PC-9 (cell line): ENCODE data around the gene CBX4.

Experiments
- EZH2 ChIP-seq: fragments of 200-600 bp; sonication (generic); IDR thresholded peaks from 2 replicates; pipeline ENCODE4 v1.8.0; 2017; ENCODE audit warnings: antibody characterized with exemption, low read depth
- TF ChIP-seq, protein P1 (sequence below): fragments of 200-600 bp; sonication (generic); conservative IDR thresholded peaks from 2 replicates; pipeline ENCODE4 v1.6.1; 2017; ENCODE audit warnings: mixed run types, antibody characterized with exemption, mild to moderate bottlenecking, moderate library complexity

DNA sequence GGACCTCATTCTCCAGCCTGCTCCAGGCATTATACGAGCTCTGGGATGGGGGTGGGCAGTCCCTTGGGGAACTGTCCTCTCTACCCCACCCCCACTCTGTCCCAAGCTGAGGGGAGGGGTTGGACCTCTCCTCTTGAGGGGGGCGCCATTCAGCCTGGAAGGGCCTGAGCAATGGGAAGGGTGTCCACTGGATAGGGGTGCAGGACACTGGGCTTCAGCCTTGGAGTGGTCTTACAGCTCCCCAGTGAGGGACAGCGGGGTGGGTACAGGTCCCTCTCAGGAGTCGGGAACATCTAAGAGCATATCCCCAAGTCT, 32.8 kb downstream of the CBX4 start:
- TF ChIP-seq, protein P1, sequence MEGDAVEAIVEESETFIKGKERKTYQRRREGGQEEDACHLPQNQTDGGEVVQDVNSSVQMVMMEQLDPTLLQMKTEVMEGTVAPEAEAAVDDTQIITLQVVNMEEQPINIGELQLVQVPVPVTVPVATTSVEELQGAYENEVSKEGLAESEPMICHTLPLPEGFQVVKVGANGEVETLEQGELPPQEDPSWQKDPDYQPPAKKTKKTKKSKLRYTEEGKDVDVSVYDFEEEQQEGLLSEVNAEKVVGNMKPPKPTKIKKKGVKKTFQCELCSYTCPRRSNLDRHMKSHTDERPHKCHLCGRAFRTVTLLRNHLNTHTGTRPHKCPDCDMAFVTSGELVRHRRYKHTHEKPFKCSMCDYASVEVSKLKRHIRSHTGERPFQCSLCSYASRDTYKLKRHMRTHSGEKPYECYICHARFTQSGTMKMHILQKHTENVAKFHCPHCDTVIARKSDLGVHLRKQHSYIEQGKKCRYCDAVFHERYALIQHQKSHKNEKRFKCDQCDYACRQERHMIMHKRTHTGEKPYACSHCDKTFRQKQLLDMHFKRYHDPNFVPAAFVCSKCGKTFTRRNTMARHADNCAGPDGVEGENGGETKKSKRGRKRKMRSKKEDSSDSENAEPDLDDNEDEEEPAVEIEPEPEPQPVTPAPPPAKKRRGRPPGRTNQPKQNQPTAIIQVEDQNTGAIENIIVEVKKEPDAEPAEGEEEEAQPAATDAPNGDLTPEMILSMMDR: no peak
- no peak for TF ChIP-seq EZH2
